Measurements from ENCODE around the gene VASH2.
"Not testable (repeated sequence)": the region's sequence is repeated elsewhere in the genome, so short reads cannot be mapped to it uniquely, and the experiment has no call there.

Gene VASH2

GRCh38 chr1:212950243-212951125, at the start of gene VASH2:
Gene VASH2, plus strand, starts transcription at chr1:212950541. Its CDS starts 1,002 bp downstream, at chr1:212951543.
- no peak for DNase-seq

- DNase-seq, result no peak
These were observed 49.1 kb upstream of the VASH2 start for GRCh38 chr1:212901290-212901689.

- no peak for DNase-seq
These were observed 48.3 kb upstream of the VASH2 start for GRCh38 chr1:212902054-212902453.

DNA sequence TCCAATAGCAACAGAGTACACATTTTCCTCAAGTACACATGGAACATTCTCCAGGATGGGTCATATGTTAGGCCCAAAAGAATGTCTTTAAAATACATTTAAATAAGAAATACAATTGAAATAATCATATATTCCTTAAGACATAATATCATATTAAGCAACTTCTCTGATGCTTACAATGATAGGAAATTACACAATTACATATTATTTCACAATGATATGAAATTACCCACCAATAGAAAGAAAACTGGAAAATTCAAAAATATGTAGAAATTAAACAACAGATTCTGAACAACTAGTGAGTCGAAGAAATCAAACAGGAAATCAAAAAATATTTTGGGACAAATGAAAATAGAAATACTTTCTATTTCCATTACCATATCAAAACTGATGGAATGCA, 46.7 kb upstream of the VASH2 start:
- DNase-seq, result no peak

DNA sequence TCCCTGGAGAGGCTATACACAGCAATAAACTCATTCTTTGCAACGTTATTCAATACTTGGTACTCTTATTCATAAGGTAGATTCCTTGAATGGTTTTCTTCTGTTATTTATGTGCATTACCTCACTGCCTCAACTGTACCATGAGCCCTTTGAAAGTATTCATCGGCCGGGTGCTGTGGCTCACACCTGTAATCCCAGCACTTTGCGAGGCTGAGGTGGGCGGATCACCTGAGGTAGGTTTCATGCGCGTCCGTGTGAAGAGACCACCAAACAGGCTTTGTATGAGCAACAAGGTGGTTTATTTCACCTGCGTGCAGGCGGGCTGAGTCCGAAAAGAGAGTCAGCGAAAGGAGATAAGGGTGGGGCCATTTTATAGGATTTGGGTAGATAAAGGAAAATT, 42.3 kb upstream of the VASH2 start:
- DNase-seq, result not testable (repeated sequence)

DNA sequence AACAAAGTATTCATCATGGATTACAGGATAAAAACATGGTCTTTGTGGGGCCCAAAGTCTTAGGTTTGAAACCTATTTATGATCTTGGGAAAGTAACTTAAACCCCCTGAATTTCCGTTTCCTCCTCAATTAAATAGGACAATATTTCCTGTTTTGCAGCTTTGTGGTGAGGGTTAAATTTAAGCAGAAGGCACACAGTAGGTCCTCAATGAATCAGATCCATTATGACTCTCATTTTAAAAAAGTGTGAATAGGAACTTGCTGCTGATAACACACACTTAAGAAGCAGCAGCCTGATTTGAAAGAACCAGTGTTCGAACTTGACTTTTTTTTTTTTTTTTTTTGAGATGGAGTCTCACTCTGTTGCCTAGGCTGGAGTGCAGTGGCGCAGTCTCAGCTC, 41.4 kb upstream of the VASH2 start:
- DNase-seq, result no peak

- DNase-seq, result no peak
These were observed 40.7 kb upstream of the VASH2 start for GRCh38 chr1:212909652-212910063.

GRCh38 chr1:212910213-212910612, 40.1 kb upstream of the VASH2 start:
- not testable (repeated sequence) for DNase-seq

DNA sequence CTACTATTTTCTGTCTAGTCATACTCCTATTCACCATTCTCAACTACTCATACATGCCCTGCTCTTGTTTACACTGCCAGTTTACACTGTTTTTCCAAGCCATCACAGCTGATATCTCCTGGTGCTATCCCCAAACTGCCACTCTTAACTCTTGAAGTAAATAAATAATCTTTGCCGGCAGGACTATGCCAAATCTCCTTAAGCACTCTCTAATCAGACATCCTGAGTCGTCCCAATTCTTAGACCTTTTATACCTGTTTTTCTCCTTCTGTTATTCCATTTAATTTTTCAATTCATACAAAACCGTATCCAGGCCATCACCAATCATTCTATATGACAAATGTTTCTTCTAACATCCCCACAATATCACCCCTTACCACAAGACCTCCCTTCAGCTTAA, 36.7 kb upstream of the VASH2 start:
- DNase-seq, result not testable (repeated sequence)

- not testable (repeated sequence) for DNase-seq
These were observed 36.2 kb upstream of the VASH2 start for GRCh38 chr1:212914110-212914509.

DNA sequence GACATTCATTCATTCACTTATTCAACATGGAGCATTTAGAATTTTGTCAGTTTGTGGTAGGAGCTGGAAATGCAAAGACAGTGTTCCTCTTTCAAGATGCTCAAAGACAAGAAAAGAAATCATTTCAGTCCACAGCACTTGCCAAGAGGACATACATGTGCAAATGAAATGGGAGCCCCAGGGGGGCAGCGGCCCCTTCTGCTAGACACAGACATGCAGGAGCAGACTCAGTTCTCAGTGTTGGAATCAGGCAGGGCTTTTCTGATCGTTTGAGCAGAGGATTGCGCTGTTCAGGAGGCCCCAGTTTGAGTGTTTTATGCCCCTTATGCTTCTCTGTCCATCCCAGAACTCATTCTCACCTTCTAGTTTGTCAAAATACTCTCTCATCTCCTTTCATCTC, 35.6 kb upstream of the VASH2 start:
- no peak for DNase-seq

- DNase-seq, result no peak
These were observed 34.9 kb upstream of the VASH2 start for GRCh38 chr1:212915245-212916091.

DNA sequence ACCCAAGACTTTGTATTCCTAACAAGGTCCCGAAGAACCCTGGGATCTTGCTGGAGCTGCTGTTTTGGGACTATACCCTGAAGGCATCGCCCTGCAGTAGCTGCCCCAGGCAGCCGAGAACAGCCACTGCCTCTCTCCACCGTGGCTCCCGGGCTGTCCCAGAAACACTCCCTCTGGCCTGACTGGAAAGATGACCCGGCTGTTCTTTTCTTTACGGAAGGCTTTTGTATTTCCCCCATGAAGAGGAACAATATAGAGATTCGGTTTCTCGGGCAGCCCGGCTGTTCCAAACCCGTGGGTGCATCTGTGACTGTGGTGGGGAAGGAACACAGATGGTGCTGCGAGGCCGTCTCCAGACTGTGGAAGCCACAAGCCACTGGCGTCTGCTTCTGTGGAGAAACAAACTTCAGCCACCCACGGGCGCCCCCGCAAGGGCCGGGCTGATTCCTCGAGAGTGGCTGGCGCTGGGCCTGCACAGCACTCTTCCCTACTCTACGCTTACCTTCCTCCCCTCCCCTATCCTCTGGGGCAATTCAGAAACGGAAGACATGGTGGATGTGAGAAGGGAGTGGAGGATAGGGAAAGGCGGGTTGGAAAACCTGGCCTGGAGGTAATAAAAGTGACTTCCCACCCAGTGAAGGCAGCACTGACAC, 33.7 kb upstream of the VASH2 start:
- no peak for DNase-seq

- DNase-seq, result no peak
These were observed 33.2 kb upstream of the VASH2 start for GRCh38 chr1:212917134-212917485.

DNA sequence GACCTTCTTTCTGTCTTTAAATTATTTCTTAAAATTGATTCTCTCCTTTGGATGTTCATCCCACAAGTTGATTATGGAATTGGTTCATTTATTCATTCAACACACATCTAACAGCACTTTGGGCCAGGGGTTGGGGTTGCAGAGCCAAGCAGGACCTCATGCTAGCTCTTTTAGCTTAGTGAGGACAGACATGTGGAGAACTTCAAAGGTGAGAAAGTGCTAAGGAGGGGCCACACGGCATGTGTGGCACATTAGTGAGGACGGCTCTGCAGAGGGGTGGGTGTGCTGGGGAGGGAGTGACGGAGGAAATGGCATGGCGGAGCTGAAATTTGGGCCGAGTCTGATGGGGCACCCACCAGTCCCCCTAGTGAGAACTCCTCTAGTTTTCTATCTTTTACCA, 32.5 kb upstream of the VASH2 start:
- DNase-seq, result no peak

- DNase-seq, result no peak
These were observed 31.5 kb upstream of the VASH2 start for GRCh38 chr1:212918824-212919223.

GRCh38 chr1:212920246-212920645, 30.1 kb upstream of the VASH2 start:
- no peak for DNase-seq

GRCh38 chr1:212920896-212921295, 29.4 kb upstream of the VASH2 start:
- no peak for DNase-seq

GRCh38 chr1:212922016-212922415, 28.3 kb upstream of the VASH2 start:
- DNase-seq, result no peak

DNA sequence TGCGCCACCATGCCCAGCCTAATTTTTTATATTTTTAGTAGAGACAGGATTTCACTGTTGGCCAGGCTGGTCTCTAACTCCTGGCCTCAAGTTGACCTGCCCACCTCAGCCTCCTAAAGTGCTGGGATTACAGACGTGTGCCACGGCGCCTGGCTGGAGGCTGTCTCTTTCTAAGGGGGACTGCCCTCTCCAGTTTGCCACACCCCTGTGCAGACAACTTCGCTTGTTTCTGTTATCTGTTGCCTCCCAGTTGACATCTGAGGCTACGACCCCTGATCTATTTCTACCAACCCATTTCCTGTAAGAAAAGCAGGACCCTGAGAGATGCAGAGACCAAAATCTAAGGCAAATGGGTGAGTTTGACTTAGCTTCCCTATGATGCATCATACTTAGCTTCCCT, 24.0 kb upstream of the VASH2 start:
- DNase-seq, result no peak

DNA sequence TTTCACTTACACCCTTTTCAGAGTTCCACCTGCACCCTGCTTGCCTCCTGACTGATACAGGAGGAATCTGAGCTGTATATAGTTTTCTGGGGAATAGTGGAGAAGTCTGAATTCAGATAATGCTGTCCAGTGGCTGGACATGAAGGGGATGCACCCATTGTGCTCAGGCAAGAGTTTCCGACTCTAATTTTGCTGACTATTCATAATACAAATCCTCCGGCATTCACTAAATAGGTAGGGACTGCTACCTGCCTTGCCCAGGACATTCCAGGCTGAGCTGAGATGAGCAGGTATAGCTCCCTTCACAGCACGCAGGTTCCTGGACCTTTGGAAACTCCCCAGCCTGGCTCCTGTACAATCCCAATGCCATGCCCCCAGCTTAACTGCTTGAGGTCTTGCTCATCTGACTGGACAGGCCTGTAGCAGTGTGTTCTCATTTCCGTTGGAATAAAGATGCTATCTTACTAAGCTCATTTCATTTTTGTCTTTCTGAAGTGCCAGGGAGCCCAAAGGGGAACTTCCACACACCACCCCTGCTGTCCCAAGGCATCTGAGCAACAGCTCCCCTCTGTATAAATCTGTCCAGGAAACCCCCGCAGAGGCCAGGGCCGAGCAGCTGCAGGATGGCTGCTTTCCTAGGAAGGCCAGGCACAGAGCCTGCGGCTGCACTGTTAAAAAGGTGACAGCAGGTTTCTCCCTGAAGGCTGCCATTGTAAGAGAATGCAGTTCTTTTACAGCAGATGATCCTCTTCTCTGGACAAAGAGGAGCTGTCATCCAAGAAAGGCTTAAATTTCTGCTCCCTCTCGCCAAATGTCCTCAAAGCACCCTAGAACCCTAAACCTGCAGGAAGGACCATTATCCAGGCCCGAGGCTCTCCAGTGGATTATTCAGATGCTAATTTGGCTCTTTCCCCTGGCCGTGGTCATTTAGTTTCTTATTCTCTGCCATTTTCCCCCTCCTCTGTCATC, 21.7 kb upstream of the VASH2 start:
- DNase-seq, result no peak

DNA sequence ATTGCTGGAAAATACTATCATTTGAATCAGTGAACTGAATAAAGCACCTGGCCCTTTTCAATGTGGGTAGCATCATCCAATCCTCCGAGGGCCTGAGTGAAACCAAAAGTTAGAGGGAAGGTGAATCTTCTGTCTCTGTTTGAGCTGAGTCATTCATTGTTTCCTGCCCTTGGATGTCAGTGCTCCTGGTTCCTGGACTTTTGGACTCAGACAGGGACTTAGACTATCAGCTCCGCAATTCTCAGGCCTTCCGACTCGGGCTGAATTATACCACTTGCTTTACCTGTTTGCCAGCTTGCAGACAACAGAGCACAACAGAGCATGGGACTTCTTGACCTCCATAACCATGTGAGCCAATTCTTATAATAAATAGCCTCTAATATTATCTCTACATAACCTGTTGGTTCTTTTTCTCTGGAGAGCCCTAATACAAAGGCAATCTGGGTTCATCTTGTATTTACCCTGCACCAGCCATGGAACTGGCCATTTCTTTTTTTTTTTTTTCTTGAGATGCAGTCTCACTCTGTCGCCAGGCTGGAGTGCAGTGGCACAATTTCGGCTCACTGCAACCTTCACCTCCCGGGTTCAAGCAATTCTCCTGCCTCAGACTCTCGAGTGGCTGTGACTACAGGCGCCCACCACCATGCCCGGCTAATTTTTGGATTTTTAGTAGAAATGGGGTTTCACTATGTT, 19.2 kb upstream of the VASH2 start:
- no peak for DNase-seq

Measured in KG1 (cell line).